ENCODE results near the gene PKNOX1.
"Not testable (repeated sequence)": the region's sequence is repeated elsewhere in the genome, so short reads cannot be mapped to it uniquely, and the experiment has no call there.

The PKNOX1 gene

GRCh38 chr21:43064265-43064917 is 90.0 kb downstream of the PKNOX1 start:
- not testable (repeated sequence) for DNase-seq

GRCh38 chr21:43065991-43066390 is 91.6 kb downstream of the PKNOX1 start:
- not testable (repeated sequence) for DNase-seq

GRCh38 chr21:43066690-43067089 is 92.3 kb downstream of the PKNOX1 start:
- DNase-seq: not testable (repeated sequence)

GRCh38 chr21:43068065-43068464 is 93.7 kb downstream of the PKNOX1 start:
- DNase-seq: not testable (repeated sequence)

- DNase-seq: not testable (repeated sequence)
Measured at GRCh38 chr21:43069682-43070081, 95.3 kb downstream of the PKNOX1 start.

GRCh38 chr21:43072742-43073141 is 98.4 kb downstream of the PKNOX1 start:
- not testable (repeated sequence) for DNase-seq

GRCh38 chr21:43074401-43075169 is 100.2 kb downstream of the PKNOX1 start:
- not testable (repeated sequence) for DNase-seq

- not testable (repeated sequence) for DNase-seq
Measured at GRCh38 chr21:43075170-43076022, 101.0 kb downstream of the PKNOX1 start, which contains the start of gene CBS. Gene CBS (minus strand): TSS chr21:43075835. CDS start chr21:43072193, 3,642 bp downstream.

- not testable (repeated sequence) for DNase-seq
Measured at GRCh38 chr21:43076023-43076637, 101.8 kb downstream of the PKNOX1 start.

GRCh38 chr21:43076643-43077042 is 102.3 kb downstream of the PKNOX1 start:
- DNase-seq: not testable (repeated sequence)

GRCh38 chr21:43082587-43083300 is 108.4 kb downstream of the PKNOX1 start:
- DNase-seq: not testable (repeated sequence)
